ENCODE data around the gene EVI5.

DNA sequence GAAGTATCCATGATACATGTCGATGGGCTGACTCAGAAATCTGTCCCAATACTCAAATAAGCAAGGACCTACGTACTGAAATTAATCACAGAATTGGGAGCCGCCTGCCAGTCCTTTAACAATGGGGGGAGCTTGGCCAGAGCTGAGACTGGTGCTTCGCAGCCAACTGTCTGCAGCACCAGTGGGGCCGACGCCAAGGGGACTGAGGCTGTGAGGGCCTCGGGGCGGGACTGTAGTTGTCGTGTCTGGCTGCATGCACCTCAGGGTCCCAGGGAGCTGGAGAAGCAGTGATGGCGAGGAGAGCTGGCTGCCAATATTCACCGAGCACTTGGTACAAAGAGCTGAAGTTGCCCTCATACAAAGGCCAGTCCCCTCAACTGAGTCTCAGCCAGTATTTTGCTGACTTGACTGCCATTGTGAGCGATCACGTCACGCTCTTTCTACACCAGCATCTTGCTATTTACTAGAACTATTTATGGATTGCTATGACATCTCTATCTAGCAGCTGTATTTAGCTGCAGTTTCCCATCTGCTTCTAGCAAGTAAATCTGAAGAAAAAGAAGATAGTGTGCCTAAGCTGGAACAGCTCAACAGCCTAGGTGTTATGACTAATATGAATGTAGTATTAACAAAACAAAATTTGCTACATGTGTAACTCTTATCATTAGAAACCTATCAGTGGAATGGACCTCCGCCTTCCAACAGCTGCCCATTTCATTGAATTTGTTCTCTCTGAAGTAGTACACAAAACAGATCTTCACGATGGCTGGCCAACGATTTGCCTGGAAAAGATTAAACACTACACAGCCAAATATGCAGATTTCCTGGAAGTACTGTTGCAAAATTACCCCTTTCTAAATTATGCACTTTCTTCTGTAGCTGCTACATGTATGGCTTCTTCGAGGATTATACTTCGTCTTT is 29.1 kb downstream of the EVI5 start:
- no peak for TF ChIP-seq EZH2phosphoT487 (IDR thresholded peaks at IDR 0.05; ENCODE audit: borderline replicate concordance, low read length)
- TF ChIP-seq EZH2 (IDR thresholded peaks at IDR 0.05; ENCODE audit: low read length, unreplicated experiment), result no peak

Data from PC-3 (cell line).